ENCODE measurements around the gene EXOC3.

The EXOC3 gene

GRCh38 chr5:488744-489688 is 46.0 kb downstream of the EXOC3 start:
- no peak for DNase-seq (ENCODE audit: low read depth)

DNA sequence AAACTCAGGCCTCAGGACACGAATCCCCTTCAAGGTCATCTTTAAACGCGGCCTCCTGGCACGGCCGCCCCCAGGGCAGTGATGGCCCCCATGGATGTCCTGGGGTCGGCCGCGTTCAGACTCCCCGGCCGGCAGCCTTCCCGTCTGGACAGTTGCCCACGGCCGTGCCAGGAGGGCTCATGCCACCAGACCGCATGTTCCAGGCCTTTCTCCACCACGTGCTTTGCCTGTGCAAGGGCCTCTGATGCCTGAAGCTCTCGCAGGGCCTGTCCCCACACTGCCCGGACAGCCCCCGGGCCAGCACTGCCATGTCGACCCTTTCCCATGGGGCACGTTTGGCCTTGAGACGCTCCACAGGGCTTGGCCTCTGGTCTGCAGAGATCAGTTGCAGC is 46.7 kb downstream of the EXOC3 start:
- DNase-seq (ENCODE audit: low read depth): no peak

DNA sequence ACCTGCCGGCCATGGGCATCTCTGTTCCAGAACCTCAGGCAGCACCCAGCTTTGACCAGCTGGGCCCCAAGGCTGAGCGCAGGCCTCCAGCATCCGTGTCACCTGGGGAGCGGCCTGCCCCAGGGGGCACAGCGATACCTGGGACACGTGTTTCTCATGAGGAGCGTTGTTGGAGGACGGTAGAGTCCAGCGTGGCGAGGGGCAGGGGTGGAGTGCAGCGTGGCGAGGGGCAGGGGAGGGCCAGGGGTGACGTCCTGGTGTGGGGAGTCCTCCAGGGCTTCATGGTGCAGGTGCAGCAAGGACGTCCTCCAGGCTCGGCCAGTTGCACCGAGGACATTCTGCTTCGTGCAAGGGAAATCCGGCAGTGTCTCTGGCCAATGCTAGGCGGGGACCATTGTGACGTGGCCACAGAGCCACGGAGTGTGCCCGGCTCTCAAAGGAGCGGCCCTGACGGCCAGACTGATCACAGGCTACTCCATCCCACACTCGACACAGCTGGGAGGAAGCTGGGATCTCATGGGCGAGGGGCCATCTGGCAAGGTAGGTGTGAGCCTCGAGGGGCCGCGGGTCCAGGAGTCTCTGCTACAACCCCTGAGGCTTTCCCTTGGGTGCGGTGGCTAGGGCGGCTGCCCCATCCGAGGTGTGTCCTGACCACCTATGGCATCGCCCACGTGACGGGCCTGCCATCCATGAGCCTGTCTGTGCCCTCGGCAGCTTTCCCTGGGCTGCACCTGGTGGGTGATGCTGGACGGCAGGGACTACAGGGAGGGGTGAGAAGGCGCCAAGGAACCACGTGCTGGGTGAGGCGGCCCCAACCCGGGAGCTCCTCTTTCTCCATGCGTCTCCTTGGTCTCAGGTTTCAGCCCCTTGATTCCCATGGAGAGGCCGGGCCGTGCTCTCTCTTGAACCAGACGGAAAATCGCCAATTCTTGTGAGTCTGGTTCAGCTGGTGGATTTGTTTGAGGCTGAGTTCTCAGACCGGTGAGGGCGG is 47.4 kb downstream of the EXOC3 start:
- no peak for DNase-seq (ENCODE audit: low read depth)

DNA sequence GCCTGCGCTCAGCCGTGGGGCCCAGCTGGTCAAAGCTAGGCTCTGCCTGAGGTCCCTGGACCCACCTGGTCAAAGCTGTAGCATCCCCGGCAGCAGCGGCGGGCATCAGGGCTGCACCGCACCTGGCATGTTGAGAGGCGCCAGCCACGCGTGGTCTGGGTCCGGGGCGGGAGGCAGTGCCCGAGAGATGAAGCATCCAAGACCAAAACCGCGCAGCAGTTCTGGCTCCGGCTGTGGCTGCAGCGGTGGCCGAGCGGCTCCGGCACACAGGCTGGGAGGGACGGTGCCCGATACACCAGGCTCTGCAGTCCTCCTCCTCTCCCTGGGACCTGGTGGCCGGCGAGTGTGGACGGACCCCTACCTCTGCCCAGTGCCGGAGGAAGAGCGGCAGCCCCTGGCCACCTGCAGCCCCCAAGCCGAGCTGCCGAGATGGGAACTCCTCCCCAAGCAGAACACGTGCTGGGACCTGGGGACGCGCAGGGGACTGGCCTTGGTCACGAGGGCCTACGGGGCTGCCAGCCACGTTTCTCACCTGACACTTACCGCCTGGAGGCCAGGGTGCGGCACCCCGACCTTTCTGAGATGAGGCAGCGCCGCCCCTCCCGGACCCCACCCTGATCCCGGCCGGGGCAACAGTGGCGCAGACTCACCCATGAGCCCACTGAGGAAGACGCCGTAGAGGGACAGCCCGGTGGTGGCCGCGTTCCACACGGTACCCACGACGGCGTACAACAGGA is 48.3 kb downstream of the EXOC3 start:
- no peak for DNase-seq (ENCODE audit: low read depth)

- no peak for DNase-seq (ENCODE audit: low read depth)
Measured at GRCh38 chr5:491856-492155, 48.8 kb downstream of the EXOC3 start.

DNA sequence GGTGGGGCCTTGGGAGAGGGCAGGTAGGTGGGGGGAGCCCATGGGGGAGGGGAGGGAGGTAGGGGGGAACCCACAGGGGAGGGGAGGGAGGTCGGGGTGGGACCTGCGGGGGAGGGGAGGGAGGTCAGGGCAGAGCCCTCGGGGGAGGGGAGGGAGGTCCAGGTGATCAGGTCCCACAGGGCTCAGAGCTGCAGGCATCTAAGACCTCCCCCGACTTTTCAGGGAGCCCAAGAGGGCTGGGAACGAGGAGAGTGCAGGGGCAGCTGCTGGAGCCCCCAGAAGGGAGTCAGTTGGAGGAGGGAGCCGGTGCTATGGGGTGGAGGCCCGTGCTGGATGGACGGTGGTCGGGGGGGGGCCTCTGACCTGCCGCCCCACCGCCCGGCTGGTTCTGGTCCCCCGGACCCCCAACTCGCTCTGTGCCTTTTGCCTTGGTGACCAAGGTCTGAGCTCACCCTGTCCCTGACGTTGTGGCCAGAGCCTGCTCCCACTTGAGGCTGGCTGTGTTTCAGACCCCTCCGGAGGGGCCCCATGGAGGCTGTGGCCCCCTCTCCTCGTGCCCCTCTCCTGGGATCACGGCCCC is 49.4 kb downstream of the EXOC3 start:
- no peak for DNase-seq (ENCODE audit: low read depth)

- DNase-seq (ENCODE audit: low read depth): no peak
Measured at GRCh38 chr5:493119-493701, 50.2 kb downstream of the EXOC3 start.

GRCh38 chr5:493758-494157 is 50.8 kb downstream of the EXOC3 start:
- no peak for DNase-seq (ENCODE audit: low read depth)

DNA sequence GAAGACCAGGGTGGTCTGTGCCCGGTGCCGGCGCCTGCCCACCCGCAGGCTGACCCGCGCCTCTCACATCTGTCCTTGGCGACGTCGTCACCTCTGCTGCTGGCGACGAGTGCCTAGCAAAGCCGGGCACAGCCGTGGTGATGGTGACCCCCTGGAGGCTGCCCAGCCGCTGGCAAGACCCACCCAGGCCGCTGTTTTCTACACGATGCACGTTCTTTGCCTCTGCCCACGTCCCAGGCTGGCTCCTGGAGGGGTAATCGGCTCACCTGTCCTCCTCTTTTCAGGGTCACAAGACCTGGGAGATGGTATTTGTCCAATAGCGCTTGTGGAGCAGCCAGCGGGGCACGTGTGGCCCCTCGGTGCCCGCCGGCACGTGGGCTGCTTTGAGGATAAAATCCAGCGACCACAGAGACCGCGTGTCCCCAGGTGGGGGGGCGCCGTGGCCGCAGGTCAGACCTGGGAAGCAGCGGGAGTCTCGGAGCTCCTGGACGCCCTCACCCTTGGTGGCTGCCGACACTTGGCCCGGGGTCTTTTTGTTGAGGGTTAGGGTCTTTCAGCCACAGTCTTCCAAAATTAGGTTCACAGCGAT is 51.8 kb downstream of the EXOC3 start:
- no peak for DNase-seq (ENCODE audit: low read depth)

- no peak for DNase-seq (ENCODE audit: low read depth)
Measured at GRCh38 chr5:496028-496427, 53.1 kb downstream of the EXOC3 start.

GRCh38 chr5:497090-497700 is 54.2 kb downstream of the EXOC3 start:
- no peak for DNase-seq (ENCODE audit: low read depth)

DNA sequence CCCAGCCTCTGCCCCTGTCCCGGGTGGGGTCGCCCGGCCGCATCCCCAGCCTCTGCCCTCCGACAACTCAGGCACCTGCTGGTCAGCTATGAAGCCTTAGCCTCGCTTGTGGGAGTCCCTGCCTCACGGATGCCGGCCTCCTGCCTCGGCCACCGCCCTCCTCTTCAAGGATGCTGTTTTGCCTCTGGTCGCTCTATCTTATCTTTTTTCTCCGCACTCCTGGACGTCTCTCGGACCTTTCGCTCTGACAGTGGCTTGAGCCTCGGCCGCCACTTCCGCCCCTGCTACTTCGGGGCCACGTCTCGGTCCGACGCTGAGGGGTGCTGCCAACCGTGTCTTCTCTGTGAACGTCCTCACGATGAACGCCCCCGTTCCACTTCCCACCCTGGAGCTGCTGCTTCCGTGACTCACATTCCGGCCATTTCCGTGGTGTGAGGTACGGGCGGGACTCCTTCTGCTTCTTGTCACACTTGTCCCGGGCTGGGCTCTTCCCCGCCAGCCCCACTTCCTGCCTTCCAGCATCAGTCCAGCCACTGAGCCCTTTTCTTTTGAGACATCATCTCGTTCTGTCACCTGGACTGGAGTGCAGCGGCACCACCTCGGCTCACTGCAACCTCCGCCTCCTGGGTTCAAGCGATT is 55.0 kb downstream of the EXOC3 start:
- no peak for DNase-seq (ENCODE audit: low read depth)

DNA sequence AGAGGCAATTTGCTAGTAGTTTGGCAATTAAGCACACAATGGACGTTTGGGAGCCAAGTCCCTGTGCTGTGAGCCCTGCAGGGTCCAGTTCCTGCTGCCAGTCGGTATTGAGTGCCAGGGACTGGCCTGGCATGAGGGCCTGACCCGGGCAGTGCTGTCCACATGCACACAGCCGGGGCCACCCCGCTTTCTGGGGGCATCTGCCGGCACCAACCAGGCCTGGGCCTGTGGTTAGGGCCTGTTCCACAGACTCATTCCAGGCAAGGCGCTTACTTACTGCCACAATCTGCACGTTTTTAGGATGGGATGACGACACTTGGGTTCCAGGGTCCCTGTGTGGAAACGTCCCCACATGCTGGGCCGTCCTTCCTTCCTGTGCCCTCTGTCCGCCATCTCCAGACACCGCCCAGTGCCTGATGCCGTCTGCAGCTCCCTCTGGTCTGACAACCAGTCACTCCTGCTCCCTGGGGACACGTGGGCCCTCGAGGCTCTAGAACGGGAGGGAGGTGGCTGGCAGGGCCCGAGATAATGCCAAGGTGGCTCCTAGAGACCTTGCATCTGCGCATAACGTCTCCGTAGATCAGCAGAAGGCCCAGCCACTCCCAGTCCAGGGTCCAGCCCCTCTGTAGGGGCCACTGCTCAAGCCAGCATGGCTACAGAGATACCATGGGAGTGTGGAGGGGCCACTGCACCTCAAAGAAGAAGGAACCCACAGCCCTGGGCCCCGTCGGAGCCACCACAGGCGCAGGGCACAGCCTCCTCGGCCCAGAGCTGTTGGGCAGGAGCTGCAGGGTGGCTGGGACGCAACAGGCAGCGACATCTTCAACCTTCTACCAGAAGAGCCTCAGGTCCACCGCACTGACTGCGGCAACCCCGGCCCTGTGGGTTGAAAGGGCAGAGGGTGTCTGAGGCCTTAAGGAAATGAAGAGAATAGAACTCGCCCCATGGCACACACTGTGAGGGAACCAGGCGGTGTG is 56.5 kb downstream of the EXOC3 start:
- DNase-seq (ENCODE audit: low read depth): no peak

- DNase-seq (ENCODE audit: low read depth): no peak
Measured at GRCh38 chr5:500491-500890, 57.5 kb downstream of the EXOC3 start.

GRCh38 chr5:501105-501830 is 58.3 kb downstream of the EXOC3 start:
- no peak for DNase-seq (ENCODE audit: low read depth)

DNA sequence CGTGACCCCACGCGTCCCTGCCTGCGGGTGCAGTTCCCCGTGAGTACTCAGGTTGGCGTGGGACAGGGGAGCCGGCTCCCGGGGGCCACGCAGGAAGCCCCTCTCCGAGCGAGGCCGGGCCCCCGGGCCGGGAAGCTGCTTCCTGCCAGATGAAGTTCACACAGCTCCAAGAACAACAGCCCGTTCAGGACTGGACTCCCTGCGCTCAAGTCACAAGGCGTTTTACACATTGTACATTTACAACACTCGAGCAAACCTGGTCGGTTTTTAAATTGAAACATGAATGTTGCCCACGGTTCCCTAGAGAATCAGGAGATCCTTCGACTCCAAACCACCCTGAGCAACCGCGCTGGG is 58.8 kb downstream of the EXOC3 start:
- no peak for DNase-seq (ENCODE audit: low read depth)

DNA sequence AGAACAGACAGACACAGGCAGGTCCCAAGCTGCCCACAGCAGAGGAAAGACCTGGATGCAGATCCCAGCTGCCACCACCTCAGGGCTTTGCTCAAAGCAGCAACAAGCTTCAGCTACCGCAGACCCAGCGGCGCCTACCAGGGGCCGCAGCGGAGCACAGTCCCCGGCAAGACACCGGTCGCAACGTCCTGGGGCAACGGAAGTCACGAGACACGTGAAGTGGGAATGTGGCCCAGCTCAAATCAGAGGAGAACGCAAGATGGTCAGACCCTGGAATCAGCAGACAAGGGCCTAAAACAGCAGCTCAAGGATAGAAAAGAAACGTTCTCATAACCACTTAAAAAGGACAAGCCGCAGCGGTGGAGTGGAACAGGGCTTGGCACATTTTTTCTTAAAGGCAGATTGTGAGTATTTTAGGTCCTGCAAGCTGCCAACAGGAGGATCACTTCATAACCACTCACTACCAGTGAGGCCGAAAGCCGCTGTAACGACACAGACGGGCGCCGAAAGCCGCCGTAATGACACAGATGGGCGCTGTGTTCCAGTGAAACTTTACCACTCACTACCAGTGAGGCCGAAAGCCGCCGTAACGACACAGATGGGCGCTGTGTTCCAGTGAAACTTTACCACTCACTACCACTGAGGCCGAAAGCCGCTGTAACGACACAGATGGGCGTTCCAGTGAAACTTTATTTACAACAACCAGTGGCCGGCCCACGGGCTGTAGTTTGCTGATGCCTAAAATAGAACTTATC is 59.5 kb downstream of the EXOC3 start:
- DNase-seq (ENCODE audit: low read depth): no peak
